HG02763 (cell line): ENCODE measurements around the gene ERCC6L2.

Source experiments
- ATAC-seq: cut with Tn5 transposase; IDR thresholded peaks from one replicate; pipeline ENCODE4 v1.9.1; 2021; ENCODE audit warnings: mild to moderate bottlenecking, moderate library complexity; ENCODE audit not compliant: unreplicated experiment

ERCC6L2 gene

GRCh38 chr9:95864852-95865580 lies 10.5 kb upstream of the ERCC6L2 start:
- no peak for ATAC-seq

DNA sequence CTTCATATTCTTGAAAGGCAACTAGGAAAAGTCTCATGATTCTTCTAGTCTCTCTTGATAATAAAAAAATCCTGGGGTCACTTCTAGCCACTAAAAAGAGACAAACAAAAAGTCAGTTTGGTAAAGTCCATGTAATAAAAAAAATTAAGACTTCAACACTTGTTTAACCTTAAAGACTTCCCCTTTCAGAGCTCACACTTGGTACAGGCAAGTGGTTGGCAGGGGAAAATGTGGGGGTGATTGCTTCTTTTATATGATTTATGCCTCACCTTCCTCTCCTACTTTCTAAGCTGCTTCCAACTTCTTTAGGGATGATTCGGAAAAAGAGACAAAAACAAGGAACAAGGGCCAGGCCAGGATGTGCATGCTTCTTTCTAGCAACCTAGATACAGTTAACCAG lies 5.1 kb upstream of the ERCC6L2 start:
- ATAC-seq = no peak

DNA sequence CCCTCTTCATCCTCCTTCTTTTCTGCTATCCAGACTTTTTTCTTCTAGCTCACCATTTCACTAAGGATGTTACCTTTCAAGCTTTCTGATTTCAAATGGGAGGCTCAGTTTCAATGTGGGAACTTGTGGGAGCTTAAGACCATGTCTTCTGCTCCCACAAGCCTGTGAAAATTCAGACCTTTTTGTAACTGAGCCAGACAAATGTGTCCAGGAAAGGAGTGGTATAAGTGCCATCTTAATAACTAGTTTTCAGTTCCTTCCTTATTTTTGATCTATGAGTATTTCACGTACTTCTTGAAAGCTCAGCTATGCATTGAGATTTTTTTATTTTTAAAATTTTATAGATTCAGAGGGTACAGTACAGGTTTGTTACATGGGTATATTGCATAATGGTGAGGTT lies 4.6 kb upstream of the ERCC6L2 start:
- ATAC-seq = no peak

DNA sequence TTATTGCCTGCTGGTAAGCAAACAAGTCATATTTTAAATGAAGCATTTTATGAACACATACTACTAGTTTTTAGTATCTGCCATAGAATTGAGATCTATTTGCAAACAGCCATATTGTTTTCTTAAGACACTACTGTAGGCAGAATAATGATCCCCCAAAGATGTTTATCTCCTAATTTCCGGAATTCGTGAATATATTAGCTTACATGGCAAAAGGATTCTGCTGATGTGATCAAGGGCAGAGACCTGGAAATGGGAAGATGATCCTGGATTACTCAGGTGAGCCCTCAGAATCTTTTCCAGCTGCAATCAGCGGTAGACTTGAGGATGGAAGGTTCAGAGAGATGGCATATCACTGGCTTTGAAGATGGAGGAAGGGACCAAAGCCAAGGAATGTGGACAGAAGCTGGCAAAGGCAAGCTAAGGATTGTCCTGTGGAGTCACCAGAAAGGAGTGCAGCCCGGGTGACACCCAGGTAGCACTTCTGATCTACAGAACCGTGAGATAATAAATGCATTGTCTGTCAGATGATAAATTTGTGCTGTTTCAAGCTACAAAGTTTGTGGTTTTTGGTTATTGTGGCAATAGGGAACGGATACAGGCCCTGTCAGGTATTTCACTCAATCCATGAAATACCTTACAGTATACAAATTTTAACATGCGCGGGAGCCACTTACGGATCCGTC lies 1.0 kb upstream of the ERCC6L2 start:
- no peak for ATAC-seq

- ATAC-seq = no peak
Measured at GRCh38 chr9:95874989-95875304, 544 bp upstream of the ERCC6L2 start.

GRCh38 chr9:95876138-95876444 lies 600 bp downstream of the ERCC6L2 start:
- ATAC-seq = no peak

- ATAC-seq = no peak
Measured at GRCh38 chr9:95876595-95876994, 1.1 kb downstream of the ERCC6L2 start.

GRCh38 chr9:95877984-95878383 lies 2.5 kb downstream of the ERCC6L2 start:
- ATAC-seq = no peak

DNA sequence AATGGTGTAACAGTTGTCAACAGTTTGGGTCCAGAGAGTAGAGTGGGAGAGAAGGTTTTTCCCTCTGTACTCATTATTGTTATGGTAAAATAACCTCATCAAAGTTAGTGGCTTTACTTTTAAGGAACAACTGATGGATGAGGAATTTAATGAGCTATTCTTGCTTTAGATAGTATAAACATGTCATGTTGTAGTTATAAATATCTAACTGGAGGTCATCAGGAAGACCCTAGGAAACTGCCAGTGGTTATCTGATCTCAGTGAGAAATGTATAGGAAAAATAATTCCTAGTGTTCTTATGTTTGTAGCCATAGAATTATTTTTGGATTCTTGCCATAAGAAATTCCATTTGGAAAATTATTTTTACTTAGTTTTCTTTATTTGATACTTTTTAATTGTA lies 4.1 kb downstream of the ERCC6L2 start:
- ATAC-seq = no peak

DNA sequence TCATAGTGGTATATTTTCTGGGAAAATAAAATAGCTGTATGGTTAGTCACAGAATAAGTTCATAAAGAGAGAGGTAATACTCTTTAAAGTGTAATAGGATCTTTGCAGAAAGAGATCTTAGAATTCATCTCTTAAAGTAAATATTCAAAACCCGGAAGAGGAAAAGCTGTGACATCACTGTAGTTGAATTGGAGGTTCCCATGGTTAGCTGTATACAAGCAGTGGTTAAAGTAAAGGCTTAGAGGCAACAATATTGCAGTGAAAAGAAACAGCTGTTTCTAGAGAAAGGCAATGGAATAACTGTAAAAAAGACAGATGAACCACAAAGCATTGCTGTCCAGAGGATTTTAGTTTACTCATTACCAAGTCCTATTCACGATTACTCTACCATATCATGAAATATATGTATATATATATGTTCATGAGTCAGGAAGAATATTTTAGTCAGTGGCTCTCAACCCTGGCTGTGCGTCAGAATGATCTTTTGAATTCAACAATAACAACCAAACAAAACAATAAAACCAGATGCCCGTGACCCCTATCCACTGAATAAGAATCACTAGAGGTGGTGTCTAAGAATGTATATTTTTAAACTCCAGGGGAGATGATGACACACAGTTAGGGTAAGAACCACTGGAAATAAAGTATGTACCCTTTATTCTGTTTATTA lies 4.7 kb downstream of the ERCC6L2 start:
- no peak for ATAC-seq

DNA sequence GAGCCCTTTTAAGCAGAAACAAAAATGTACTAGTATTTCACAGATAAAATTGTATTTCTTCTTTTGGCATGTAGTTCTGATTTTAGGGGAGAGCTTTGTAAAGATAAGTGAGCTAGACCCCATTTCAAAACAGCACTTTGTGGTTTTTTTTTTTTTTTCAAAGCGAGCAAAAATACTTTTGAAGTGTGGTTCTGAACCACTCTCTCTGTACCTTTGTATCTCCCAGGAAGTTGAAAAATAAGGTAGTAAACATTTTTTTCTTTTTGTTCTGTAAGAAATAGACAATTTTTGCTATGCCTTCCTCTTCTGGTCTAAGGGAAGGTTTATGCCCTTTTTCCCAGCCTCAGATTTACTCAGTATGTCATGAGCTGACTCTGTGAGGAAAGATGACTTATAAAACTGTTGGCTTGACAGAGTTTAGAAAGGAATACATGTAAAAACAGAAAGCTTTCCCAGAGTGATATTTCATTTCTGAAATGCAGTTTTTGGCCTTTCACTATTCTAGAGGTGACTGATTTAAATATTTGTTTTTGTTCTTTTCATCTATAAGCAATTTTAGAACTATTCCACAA lies 12.5 kb downstream of the ERCC6L2 start:
- no peak for ATAC-seq

DNA sequence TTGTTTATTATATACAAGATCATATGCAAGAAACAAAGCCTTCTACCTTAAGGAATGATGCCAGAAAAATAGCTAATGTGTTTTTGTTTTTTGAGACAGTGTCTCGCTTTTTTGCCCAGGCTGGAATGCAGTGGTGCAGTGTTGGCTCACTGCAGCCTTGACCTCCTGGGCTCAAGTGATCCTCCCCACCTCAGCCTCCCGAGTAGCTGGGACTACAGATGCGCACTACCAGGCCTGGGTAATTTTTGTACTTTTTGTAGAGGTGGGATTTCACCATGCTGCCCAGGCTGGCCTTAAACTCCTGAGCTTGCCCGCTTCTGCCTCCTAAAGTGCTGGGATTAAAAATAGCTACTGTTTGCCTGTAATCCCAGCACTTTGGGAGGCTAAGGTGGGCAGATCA lies 15.1 kb downstream of the ERCC6L2 start:
- ATAC-seq = no peak

- ATAC-seq = no peak
Measured at GRCh38 chr9:95891067-95891671, 15.7 kb downstream of the ERCC6L2 start.

GRCh38 chr9:95892690-95893089 lies 17.2 kb downstream of the ERCC6L2 start:
- ATAC-seq = no peak

GRCh38 chr9:95896580-95896979 lies 21.1 kb downstream of the ERCC6L2 start:
- no peak for ATAC-seq

DNA sequence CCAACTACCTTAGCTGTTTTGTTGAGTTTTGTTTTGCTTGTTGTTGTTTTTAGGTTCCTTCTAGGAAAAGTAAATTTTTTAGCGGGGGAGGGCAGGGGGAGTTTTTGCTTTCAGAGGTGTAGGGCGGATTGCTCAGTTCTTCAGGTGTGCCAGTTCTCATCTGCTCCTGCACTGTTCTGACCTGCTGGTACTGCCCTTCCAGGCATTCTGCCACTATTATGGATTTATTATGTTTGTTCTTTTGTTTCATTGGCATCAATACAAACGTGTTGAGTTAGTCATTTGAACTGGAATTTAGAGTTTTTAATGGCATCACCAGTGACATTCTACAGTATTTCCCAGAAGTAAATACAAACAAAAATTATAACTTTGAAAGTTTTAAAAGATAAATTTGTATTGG lies 26.0 kb downstream of the ERCC6L2 start:
- ATAC-seq = no peak

- ATAC-seq = no peak
Measured at GRCh38 chr9:95903398-95903797, 27.9 kb downstream of the ERCC6L2 start.

- no peak for ATAC-seq
Measured at GRCh38 chr9:95907794-95908193, 32.3 kb downstream of the ERCC6L2 start.

DNA sequence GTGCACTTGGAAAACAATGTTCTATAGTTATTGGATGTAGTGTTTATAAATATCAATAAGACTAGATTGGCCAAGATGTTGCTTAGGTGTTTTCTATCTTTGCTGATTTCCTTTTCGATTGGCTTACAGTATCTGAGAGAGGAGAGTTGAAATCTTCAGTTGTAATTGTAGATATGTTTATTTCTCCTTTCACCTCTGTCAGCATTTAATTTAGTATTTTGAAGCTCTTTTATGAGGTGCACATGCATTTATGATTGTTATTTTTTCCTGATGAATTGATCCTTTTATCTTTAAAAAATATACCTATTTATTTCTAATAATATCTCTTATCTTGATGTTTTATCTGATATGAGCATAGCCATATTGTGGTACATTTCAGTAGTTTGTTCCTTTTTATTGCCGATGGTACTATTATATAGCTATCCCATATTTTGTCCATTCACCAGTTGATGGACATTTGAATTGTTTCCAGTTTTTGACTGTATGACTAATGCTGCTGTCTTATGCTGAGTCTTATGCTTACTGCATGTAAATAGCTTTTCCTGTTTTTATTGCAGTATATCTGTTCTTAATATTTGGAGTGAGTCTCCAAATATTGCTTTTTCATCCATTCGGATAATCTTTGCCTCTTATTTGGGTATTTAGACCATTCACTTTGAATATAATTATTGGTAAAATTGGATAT lies 34.7 kb downstream of the ERCC6L2 start:
- no peak for ATAC-seq

- no peak for ATAC-seq
Measured at GRCh38 chr9:95910770-95911340, 35.4 kb downstream of the ERCC6L2 start.

DNA sequence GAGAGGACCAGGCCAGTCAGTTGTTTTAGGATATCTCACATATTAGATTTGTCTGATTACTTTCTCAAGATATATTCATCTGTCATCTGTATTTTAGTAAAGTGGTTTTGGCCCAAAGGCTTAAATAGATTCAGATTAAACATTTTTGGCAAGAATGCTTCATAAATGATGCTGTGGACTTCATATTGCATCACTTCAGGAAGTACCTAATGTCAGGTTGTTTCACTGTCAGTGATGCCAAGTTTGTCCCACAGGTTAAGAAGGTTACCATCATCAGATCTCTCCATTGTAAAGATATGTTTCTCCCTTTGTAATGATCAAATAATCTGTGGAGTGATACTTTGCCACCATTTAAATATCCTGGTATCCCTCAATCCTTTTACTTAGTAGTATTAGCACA lies 37.3 kb downstream of the ERCC6L2 start:
- ATAC-seq = no peak
